Endothelial cell of umbilical vein (primary cell): Measurements from ENCODE around the gene ADD1.

Source experiments
- EZH2 ChIP-seq: IDR thresholded peaks from 2 replicates; pipeline ENCODE4 v1.6.1; 2012; ENCODE audit warnings: borderline replicate concordance, low read depth, mild to moderate bottlenecking, moderate library complexity, low read length, inconsistent platforms; ENCODE audit not compliant: severe bottlenecking
- FOS ChIP-seq: IDR thresholded peaks from 2 replicates; pipeline ENCODE4 v1.6.1; 2011; ENCODE audit warnings: mild to moderate bottlenecking, low read length, moderate library complexity, borderline replicate concordance; ENCODE audit not compliant: insufficient read depth
- JUN ChIP-seq: IDR thresholded peaks from 2 replicates; pipeline ENCODE4 v1.6.1; 2011; ENCODE audit warnings: borderline replicate concordance, low read depth; ENCODE audit not compliant: insufficient read length, insufficient read depth
- POLR2A ChIP-seq: IDR thresholded peaks from 2 replicates; pipeline ENCODE4 v1.6.1; 2012; ENCODE audit warnings: low read depth, mild to moderate bottlenecking, control low read depth, low read length
- POLR2AphosphoS5 ChIP-seq: IDR thresholded peaks from 2 replicates; pipeline ENCODE4 v1.6.1; 2012; ENCODE audit warnings: low read depth, mild to moderate bottlenecking, control low read depth, low read length, moderate library complexity; ENCODE audit not compliant: insufficient read depth
- TF ChIP-seq, protein P1 (sequence below), 2 donors: IDR thresholded peaks; 1 replicate in 1 of 2; 2 replicates in 1 of 2; pipeline ENCODE4 v1.5.1; 2011; ENCODE audit warnings: low read length in 2 of 2, mild to moderate bottlenecking in 2 of 2, moderate library complexity in 2 of 2, control low read depth in 1 of 2, inconsistent platforms in 1 of 2, low read depth in 1 of 2; ENCODE audit not compliant: insufficient read depth in 1 of 2; ENCODE audit errors: extremely low read depth in 1 of 2

DNA sequence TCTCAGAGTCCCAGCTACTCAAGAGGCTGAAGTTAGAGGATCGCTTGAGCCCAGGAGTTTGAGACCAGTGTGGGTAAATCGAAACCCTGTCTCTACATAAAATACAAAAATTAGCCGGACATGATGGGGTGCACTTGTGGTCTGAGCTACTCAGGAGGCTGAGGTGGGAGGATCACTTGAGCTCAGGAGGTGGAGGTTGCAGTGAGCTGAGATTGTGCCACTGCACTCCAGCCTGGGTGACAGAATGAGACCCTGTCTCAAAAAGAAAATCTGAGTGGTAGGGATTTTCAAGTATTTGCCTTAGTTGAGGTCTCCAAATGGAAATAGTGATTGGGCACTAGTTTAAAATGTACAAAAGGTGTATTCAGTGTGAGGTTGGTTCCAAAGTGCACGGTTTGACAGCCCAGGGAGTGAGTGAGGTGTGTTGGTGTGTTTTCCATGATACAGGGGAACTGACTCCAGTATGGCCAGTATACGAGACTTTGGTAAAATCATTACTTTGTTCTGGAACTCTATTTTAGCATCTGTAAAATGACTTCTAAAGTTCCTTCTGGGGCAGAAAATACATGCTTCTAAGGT lies 13.8 kb downstream of the ADD1 start:
- TF ChIP-seq, protein P1, sequence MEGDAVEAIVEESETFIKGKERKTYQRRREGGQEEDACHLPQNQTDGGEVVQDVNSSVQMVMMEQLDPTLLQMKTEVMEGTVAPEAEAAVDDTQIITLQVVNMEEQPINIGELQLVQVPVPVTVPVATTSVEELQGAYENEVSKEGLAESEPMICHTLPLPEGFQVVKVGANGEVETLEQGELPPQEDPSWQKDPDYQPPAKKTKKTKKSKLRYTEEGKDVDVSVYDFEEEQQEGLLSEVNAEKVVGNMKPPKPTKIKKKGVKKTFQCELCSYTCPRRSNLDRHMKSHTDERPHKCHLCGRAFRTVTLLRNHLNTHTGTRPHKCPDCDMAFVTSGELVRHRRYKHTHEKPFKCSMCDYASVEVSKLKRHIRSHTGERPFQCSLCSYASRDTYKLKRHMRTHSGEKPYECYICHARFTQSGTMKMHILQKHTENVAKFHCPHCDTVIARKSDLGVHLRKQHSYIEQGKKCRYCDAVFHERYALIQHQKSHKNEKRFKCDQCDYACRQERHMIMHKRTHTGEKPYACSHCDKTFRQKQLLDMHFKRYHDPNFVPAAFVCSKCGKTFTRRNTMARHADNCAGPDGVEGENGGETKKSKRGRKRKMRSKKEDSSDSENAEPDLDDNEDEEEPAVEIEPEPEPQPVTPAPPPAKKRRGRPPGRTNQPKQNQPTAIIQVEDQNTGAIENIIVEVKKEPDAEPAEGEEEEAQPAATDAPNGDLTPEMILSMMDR (IDR thresholded peaks at IDR 0.05; ENCODE audit: extremely low read depth in 1 of 2, insufficient read depth in 1 of 2, low read depth in 1 of 2, low read length in 2 of 2), result no peak
- TF ChIP-seq JUN (no peak), POLR2A (no peak), EZH2 (no peak), FOS (no peak), POLR2AphosphoS5 (no peak)
